D341Med (cell line): Measurements from ENCODE around the gene MAL.

Source experiments
- DNase-seq: peaks from one replicate; pipeline ENCODE4 v3.0.0; 2012; ENCODE audit warnings: low spot score

Gene MAL

GRCh38 chr2:95016616-95017015, 8.9 kb upstream of the MAL start:
- no peak for DNase-seq

- DNase-seq, result peak; percentile 70
Measured at GRCh38 chr2:95017071-95017501, 8.4 kb upstream of the MAL start.

GRCh38 chr2:95017836-95018235, 7.7 kb upstream of the MAL start:
- DNase-seq, result no peak

- DNase-seq, result no peak
Measured at GRCh38 chr2:95018301-95018700, 7.2 kb upstream of the MAL start.

- DNase-seq, result no peak
Measured at GRCh38 chr2:95018861-95019550, 6.5 kb upstream of the MAL start.

GRCh38 chr2:95019572-95019971, 5.9 kb upstream of the MAL start:
- DNase-seq, result no peak

GRCh38 chr2:95020275-95021022, 5.1 kb upstream of the MAL start:
- no peak for DNase-seq

GRCh38 chr2:95021023-95021416, 4.5 kb upstream of the MAL start:
- DNase-seq, result no peak

GRCh38 chr2:95021847-95022246, 3.7 kb upstream of the MAL start:
- DNase-seq, result no peak

GRCh38 chr2:95022309-95023221, 2.9 kb upstream of the MAL start:
- peak; percentile 85 for DNase-seq

- DNase-seq, result no peak
Measured at GRCh38 chr2:95023222-95023597, 2.3 kb upstream of the MAL start.

- no peak for DNase-seq
Measured at GRCh38 chr2:95024371-95024770, 1.1 kb upstream of the MAL start.

- no peak for DNase-seq
Measured at GRCh38 chr2:95024960-95025405, 525 bp upstream of the MAL start.

GRCh38 chr2:95026471-95027368, 1.2 kb downstream of the MAL start:
- DNase-seq, result no peak

- no peak for DNase-seq
Measured at GRCh38 chr2:95027369-95027720, 1.8 kb downstream of the MAL start.

- DNase-seq, result no peak
Measured at GRCh38 chr2:95029898-95030341, 4.4 kb downstream of the MAL start.

- no peak for DNase-seq
Measured at GRCh38 chr2:95030496-95030895, 5.0 kb downstream of the MAL start.

- no peak for DNase-seq
Measured at GRCh38 chr2:95031076-95031725, 5.7 kb downstream of the MAL start.

- no peak for DNase-seq
Measured at GRCh38 chr2:95031726-95032116, 6.2 kb downstream of the MAL start.

GRCh38 chr2:95032341-95032740, 6.8 kb downstream of the MAL start:
- no peak for DNase-seq
